Measurements from ENCODE around the gene PLCD1. TPM values are rescaled to one million over a fixed set of nuclear protein-coding genes. Genes with fewer than 3 reads are reported as not detected.
"Not testable (repeated sequence)": the region's sequence is repeated elsewhere in the genome, so short reads cannot be mapped to it uniquely, and the experiment has no call there.

The PLCD1 gene
- total RNA-seq, 1 donor from 2014 or later = 24.3 TPM

DNA sequence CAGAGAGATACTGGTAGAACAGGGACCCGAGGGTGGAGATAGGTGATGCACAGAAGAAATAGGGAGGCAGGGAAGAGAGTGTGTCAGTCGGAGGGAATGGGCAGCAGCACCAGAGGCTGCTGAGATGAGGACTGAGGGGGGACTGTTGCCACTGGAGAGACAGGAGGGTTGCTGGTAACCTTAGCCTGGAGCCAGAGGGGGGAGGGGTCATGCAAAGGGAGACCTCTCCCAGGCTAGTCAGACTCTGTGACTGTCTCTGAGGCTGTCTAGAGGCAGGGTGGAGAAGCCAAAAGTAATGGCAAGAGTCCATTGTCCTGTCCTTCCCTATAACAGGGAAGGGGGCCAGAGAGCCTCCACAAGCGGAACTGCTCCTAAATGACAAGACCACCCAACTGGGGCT lies 7.5 kb upstream of the PLCD1 start:
- no peak for DNase-seq

DNA sequence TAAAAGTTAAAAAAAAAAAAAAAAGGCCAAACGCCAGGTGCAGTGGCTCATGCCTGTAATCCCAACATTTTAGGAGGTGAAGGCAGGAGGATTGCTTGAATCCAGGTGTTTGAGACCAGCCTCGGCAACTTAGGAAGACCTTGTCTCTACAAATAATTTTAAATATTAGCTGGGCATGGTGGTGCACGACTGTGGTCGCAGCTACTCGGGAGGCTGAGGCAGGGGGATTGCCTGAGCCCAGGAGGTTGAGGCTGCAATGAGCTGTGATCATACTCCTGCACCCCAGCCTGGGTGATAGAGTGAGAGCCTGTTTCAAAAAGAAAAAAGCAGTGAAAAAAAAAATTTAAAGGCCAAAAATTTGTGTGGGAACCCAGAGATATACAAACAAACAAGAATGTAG lies 6.8 kb upstream of the PLCD1 start:
- no peak for DNase-seq

DNA sequence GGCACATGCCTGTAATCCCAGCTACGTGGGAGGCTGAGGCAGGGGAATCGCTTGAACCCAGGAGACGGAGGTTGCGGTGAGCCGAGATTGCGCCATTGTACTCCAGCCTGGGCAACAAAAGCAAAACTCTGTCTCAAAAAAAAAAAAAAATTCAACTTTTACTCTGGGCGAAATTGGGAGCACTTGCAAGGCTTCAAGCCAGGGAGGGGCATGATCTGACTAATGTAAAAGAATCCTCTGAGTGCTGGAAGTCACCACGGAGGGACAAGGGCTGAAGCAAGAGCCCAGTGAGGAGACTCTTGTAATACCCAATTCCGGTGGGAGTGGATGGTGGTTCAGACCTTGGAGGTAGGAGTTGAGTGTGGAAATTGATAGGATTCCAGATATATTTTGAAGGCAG lies 4.9 kb upstream of the PLCD1 start:
- not testable (repeated sequence) for DNase-seq

DNA sequence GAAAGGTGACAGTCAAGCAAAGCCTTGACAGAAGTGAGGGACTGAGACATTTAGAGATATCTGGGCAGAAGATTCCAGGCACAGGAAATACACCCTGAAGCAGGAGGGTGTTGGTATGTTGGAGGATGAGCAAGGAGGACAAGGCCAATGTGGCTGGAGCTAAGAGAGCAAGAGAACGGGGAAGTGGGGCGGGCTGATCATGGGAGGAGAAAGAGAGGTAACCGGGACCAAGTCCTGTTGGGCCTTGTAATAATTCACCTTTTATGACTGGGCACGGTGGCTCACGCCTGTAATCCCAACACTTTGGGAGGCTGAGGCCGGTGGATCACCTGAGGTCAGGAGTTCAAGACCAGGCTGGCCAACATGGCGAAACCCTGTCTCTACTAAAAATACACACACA lies 4.1 kb upstream of the PLCD1 start:
- DNase-seq = not testable (repeated sequence)

DNA sequence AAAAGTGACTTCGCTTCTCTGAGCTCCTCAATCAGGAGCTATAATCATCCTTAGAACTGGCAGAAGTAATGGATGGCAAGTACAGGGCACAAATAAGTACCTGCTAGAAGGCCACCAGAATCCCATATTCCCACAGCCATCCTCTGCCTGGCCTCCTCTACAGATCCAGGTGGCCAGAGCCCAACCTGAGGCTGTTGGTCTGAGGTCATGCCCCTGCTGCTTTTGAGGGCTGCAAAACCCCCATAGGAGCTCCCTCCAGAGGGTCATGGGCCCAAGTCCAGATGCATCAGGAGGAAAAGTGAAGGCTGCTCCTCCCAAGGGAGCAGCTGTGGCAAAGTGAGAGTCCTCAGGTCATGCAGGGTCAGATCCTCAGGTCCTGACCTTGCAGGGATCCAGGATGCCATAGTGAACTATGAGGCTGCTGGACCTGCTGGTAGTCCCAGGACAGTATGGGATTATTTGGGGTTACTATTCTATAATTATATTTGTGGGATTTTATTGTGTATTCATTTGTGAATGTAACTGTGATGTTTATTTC lies 3.0 kb upstream of the PLCD1 start:
- DNase-seq = no peak

DNA sequence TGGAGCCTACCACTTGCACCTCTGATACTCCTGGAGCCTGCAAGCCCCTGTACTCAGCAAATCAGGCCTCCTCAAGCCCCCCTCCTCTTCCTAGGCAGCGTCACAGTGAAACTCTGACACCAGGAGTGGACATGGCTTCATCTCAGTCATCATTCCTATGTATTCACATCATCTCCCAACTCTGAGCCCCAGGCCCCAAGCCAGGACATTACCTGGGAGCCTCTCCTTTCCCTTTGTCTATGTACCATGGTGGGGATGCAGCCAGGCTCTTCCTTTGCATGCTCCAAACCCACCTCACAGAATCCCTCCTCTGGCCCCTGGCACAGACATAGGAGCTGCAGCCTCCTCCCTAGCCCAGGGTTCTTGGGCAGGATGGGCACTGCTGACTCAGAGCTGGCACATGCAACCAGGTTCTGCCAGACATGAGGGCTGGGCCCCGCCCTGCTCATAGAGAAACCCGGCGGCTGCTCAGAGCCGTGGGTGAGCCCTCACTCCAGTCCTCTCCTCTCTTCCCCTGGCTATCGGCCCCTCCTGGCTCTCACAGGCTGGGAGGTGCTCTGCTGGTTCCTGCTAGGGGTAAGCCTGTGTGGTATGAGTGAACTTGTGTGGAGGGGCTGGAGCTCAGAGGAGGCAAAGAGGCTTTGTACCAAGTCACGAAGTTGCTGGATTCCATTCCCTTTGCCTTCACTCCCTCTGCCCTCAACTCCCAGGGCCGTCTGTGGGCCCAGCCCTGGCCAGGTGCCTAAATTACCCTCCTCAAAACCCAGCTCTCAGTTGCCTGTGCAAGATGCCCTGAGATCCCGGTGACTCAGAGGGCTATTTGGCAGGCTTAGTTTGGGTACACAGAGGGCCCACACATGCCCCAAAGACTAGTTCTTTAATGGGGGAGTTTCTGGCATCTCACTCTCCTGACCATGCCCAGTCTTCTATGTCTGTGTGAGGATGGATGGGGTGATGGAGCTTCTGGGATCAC lies 1.9 kb upstream of the PLCD1 start:
- peak; percentile 51 for DNase-seq

DNA sequence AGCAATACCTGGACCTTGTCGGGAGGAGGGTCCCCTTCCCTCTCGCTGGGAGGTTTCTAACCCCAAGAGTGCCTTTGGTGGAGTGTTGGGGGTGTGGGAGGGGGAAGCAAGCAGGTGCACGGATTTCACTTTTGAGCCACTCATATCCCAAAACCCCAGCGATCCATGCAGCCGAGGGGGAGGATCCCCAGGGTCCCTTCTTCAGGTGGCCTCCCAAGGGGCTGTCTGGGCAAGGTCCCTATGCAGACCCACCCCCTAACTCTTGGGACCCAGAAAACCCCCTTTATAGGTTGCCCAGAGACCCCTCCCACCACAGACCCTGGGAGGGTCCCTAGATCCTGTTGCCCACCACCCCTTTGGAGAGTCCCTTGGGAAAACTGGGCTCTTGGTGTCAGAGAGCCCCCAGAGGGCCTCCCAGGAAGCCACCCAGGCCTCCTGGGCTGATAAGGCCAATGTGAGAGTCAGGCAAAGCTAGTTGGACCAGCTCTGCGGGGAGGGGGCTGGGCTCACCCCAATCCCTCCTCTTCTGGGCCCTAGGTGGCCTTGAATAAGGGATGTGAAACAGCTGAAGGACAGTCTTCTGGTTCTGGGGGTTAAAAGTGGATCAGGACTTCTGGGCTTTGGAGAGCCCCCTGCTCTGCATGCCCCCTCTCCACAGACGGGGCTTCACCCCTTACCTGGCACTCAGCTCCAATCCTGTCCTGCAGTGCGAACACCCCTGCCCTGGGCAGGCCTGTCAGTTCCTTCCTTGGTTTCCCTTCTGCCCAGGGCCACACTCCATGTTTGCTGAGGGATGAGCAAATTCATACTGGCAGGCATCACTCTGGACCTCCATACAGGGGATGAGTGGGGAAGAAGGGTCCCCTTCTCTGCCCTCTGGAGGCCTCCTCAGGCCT lies 932 bp upstream of the PLCD1 start:
- no peak for DNase-seq

DNA sequence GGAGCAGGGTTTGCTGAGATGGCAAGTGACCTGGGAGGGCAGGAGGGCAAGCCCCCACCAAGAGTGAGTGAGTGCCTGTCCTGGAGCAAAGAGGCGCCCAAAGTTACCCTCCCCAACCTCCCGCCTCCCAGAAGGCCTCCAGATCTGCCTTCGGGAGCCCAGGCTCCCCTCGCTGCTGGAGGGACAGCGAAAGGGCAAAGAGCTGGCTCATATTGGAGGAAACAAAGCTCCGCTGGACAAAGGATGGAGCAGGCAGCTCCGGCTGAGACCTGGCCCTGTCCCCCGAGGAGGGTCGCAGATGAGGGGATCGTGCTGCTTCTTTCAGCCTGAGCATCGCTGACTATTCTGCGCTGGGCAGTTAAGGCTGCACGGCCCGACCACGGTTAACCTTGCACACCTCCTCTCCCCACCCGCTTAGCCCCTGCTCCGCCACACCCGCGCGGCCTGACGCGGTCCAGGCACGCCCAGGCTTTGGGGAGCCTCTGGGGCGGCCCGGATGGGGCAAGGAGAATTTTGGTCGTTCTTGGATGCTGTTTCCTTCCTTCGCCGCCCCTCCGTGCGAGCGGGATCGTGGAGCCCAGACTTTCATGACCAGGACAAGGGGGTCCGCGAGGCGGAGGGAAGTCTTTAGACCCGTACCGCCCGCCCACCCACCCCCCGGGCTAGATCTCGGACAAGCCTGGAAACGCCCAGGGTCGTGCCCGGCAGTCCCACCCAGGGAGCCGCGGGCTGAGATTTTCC lies 651 bp downstream of the PLCD1 start:
- DNase-seq = peak; percentile 30

DNA sequence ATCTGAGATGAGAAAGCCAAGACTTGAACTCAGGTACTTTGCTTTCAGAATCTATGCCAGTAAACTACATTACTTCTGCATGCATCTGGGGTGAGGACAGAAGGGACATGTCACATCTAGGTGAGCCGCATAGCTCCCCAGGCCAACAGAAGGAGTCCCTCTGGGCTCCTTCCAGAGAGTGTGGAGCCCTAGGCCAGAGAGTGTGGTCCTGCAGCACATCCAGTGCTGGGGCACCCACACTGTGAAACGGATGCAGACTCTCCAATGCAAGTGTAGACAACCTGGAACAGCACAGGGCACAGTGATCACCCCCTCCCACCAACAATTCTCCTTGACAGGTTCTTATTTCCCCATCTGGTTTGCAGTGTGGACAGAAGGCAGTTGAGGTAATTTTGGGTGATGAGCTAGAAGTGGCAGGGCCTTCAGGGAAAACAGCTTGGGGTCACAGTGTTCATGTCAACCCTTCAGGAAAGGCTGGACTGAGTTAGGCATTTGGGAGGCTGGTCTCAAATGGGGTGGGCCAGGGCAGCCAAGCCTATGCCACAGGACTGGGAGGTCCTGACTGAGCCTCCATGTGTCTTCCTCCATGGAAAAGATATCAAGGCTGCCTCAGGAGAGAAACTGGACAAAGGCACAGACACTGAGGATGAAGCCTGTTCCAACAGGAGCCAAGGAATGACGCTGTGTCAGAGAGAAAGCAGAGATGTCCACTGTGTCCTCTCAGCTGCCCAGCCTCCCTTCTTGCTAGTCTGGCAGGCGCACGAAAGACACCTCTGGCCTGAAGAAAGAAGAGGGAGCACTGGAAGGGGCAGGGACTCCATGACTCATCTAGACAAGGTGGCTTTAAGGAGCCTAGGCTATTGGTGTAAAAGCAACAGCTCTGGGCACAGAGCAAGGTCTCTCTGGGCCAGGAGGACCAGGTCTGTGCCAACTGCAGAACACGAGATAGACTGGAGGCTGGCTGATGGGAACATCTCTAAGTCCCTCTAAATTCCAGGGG lies 1.7 kb downstream of the PLCD1 start:
- DNase-seq = no peak

DNA sequence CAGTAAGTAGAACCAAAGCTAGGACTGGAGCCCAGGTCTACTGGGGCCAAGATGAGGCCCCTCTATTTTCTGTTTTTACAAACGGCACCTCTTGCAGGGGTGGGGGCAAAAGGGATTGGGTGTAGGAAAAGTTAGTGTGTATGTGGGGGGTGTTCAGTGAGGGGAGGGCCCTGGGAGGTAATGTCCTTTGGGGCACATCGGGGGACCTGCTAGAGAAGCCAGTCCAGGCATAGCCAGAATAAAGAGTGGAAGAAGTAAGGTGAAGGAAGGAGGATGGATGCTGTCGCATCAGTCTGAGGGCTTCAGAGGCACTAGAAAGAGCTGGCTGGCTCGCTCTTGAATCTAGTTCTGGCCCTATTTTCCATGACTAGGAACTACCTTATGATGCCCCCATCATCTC lies 2.6 kb downstream of the PLCD1 start:
- no peak for DNase-seq

DNA sequence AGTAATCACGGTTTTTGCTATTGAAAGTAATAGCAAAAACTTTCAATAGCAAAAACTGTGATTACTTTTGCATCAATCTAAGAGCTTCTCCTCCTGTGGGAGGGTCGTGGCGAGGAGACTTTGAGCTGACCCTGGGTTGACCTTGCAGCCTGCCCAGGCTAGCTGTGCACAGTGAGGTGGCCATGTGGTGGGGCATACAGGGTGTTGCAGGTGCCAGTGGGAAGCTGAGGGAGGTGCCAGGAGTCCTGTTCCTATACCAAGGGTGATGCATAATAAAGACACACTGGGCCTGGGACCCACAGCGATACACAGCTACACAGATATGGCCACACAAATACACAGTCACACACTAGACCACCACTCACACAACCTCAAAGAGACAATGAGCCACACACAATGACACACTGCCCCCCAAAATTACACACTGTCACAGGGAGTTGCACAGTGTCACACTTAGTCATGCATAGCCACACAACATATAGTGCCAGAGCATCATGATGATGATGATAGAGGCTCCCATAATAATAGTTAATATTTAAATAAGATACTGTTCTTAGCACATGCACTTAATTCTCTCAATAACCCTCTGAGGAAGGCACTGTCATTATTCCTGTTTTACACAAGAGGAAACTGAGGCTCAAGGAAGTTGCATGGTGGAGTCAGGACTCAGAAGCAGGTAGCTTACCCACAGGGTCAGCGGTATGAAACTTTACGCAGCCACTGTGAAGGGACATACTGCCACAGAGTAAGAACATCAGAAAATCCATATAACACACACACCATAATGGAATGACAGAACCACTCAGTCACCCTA lies 6.3 kb downstream of the PLCD1 start:
- no peak for DNase-seq

DNA sequence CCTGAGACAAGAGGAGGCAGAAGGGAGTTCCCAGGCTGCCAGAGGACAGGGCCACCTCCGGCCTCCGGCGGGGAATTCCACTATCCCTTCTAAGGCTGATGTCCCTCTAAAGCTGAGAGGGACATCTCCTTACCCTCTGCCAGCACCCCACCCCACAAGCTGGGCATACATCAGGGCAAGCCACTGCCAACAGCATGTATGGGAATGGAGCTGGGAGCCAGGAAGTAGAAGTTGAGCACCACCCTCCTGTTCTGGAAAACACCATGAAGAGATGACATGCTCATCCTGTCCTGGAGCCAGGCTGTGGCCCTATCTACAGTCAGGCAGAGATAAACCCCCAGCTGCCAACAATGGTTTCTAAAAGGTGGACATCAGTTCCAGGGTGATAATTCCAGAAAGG lies 7.1 kb downstream of the PLCD1 start:
- DNase-seq = no peak

DNA sequence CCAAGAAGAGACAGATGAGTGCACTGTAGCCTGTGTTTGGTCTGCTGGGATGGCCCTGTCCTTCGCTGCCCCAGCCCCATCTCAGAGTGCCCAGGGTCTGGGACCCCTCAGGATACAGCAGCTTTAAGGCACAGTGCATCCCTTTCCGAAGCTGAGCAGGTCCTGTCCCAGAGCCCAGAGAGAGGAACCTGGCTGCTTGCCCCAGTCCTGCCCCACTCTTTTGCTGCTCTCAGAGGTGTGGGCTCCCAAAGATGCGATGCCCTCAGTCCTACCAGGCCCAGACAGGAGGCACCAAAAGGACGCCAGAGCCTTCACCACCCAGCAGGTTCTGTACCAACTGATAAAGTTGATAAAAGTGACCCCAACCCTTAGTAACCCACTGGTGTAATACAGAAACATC lies 8.2 kb downstream of the PLCD1 start:
- no peak for DNase-seq

DNA sequence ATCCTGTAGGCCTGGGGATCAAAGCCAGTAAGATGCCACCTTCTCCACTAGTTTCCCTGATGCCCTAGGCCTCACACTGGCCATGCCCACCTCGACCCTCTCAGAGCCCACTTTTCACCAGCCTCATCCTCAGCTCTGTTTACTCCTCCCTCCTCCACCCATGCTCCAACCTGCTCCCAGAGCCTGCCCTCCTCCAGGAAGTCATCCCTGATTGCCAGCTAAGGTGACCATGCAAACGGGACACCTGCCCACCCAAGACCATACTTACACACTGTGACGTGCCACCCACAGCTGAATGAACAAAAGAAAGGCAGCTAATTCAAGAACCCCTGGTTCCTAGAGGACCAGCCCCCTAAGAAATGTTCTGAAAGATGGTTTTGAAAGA lies 9.1 kb downstream of the PLCD1 start:
- DNase-seq = no peak

DNA sequence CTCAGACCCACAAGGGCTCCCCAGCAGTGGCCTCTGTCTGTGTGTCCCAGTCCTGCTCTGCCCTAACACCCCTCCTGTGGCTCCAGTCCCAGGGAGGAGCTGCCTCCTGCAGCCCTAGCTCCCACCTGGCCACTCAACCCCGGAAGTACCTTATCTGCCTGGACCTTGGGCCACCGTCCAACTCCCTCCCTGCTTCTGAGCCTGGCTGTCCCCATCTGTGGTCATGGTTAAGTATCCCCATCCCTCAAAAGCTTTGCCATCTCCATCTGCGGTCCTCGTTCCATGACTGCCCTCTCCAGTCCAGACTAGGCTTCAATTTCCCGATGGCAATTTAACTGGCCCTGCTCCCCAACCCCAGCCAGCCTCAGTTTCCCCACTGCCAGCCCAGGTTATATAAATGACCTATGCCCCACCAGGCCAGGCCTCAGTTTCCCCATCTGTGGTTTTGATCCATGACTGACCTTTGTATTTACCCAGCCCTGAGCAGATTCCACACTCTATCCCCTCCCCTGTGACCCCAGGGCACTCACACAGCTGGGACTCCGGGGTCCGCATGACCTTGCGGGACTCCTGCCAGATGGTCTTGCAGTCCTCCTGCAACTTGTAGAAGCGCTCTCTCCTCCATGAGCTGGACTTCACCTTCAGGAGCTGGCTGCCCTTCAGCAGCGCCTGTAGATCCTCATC lies 9.6 kb downstream of the PLCD1 start:
- no peak for DNase-seq

DNA sequence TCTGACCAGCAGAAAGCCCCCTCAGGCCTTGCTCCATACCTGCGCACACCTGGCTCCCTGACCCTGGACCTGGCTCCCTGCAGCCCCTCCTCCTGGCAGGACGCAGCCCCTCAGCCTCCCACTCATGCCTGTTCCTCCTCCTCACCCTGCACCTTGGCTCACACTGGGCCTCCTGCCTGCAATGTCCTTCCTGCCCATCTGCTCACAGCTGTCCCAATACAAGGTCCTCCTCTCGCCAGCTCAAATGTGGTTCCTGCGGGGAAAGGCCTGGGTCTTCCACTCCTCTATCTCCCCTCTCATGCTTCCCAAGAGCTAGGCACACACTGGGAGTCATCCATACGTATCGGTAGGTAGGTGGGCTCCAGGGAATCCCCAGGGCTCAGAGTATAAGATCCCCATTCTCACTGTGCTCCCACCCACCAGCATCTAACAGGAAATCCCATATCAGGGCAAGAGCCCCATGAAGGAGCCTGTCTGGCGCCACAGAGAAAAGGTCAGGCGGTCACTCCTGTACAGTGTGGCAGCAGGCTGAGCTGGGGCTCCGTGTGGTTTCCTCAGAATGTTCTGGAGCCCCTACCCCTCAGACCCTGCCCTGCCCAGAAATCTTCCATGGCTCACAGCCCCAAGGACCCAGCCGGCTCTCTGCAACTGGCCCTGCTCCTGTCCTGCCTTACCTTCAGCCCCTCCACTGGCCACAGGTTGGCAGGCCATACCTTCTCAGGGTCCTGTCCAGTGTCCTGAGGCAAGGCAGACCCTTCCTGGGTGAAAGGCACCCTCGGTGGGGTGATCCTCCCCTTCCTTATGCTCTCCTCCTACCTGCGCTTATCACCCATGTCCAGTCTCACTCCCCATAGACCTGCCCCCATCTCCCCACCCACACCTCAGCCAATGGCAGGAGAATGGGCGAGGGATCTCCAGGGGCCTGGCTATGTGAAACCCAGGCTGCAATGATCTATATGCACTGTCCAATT lies 10.9 kb downstream of the PLCD1 start:
- DNase-seq = no peak

DNA sequence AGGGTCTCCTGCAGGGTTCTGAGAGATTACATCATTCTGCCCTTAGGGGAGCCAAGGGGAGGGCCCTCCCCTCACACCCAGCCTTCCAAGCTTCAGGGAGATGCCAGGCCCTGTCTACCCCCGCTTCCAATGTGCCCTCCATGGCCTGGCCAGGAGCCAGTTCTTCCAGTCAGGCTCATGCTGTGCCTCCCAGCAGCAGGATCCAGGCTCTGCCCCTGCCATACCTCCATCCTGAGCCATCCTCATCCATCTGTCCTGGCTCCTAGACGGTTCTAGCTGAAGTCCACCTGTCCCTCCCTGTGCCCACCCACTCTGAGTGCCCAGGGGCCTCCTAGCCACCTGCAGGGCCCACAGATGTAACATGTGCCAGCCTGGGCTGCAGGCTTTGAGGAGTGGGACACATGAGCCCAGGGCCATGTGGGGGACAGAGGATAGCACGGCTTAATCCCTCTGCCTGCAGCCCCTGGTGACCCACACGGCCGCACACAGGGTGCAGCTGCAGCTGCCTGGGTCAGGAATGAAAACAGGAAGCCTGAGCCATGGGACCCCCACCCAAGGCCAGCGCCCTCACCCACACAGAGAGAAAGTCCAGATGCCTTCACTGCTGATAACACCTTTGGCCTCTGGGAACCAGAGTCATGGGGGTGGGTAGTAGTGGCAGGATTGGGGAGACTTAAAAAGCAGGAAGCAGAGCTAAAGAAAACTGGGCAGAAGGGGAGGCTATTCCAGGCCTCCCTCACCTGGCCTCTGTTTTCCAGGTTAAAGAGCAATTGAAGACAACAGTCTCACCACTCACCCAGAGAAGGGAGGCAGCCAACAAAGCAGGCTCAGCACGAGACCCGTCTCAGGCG lies 11.8 kb downstream of the PLCD1 start:
- DNase-seq = no peak

Measured in tongue (tissue), 2 donors.